HCT116 (cell line): ENCODE data around the gene PRR36. TPM values are rescaled to one million over a fixed set of nuclear protein-coding genes. Genes with fewer than 3 reads are reported as not detected.

Experiments used
- ATAC-seq: fragments of 200-7000 bp; cut with Tn5 transposase; 2 replicates; pipeline ENCODE4 v1.9.1; 2020; ENCODE audit warnings: mild to moderate bottlenecking, moderate library complexity
- BruUV-seq: library from RNA; stranded (reverse); fragments of 400-500 nt; replicated peaks from 2 replicates; lab custom pipeline; 2021; lab: Mats Ljungman, UMichigan
- CTCF ChIA-PET: fragments of 300-600 bp; sonication (Branson Sonifier 250); formaldehyde crosslinking; loops from one replicate; lab custom pipeline; 2021; ENCODE audit warnings: antibody characterized with exemption; lab: Charles Lee
- POLR2A ChIA-PET: fragments of 300-600, 350-600 bp; sonication (Branson Sonifier 250); formaldehyde crosslinking; loops from one replicate; lab custom pipeline; 2021; ENCODE audit warnings: antibody characterized with exemption; lab: Charles Lee
- RAD21 ChIA-PET, 2 experiments: fragments of 300-600 bp; sonication (Branson Sonifier 250); formaldehyde crosslinking; loops; one replicate each; lab custom pipeline; 2023; ENCODE audit warnings: low total read pairs in 2 of 2; ENCODE audit not compliant: uncharacterized antibody in 2 of 2, unreplicated experiment in 2 of 2, low non-redundant PET in 1 of 2; lab: Charles Lee
- DNase-seq: peaks from one replicate; pipeline ENCODE4 v3.0.0-alpha.2; 2010; ENCODE audit warnings: low read depth, low spot score
- H2AFZ ChIP-seq: fragments of 200-600 bp; shearing (Covaris generic), sonication (generic); 2 replicates; pipeline ENCODE4 v1.6.1; 2017; ENCODE audit warnings: low read depth, mixed run types, mixed read lengths, antibody characterized with exemption, low read length; ENCODE audit not compliant: poor library complexity, severe bottlenecking
- H3K27ac ChIP-seq: 2 replicates; pipeline ENCODE4 v1.5.1; 2012; ENCODE audit warnings: low read depth, low read length
- H3K27me3 ChIP-seq: fragments of 200-600 bp; sonication (generic); 2 replicates; pipeline ENCODE4 v1.6.1; 2016; ENCODE audit warnings: mixed run types, low read length, mixed read lengths; ENCODE audit not compliant: insufficient read depth
- H3K36me3 ChIP-seq, 2 experiments: fragments of 200-500 bp in 1 of 2; fragments of 200-600 bp in 1 of 2; sonication (Bioruptor generic) in 1 of 2; sonication (generic) in 1 of 2; 2 replicates each; pipeline versions ENCODE4 v1.5.1 to v1.6.1; 2014 to 2016; ENCODE audit warnings: low read length in 2 of 2, inconsistent platforms in 1 of 2, mixed read lengths in 1 of 2, mixed run types in 1 of 2; ENCODE audit not compliant: insufficient read depth in 2 of 2, control insufficient read depth in 1 of 2
- H3K4me1 ChIP-seq, 2 experiments: fragments of 200-600 bp in 1 of 2; sonication (generic) in 1 of 2; 2 replicates each; pipeline versions ENCODE4 v1.5.1 to v1.6.1; 2012 to 2017; ENCODE audit warnings: low read length in 2 of 2, inconsistent platforms in 1 of 2, mild to moderate bottlenecking in 1 of 2, mixed read lengths in 1 of 2, mixed run types in 1 of 2, moderate library complexity in 1 of 2; ENCODE audit not compliant: insufficient read depth in 2 of 2, control insufficient read depth in 1 of 2
- H3K4me2 ChIP-seq: fragments of 200-600 bp; sonication (generic); 2 replicates; pipeline ENCODE4 v1.6.1; 2017; ENCODE audit warnings: mixed run types, low read length, mixed read lengths
- H3K4me3 ChIP-seq, 2 experiments: fragments of 200-600 bp in 1 of 2; sonication (generic) in 1 of 2; replicated peaks in 1 of 2; 2 replicates each; pipeline ENCODE4 v1.5.1; 2011 to 2016; ENCODE audit warnings: low read length in 2 of 2, control low read depth in 1 of 2, low read depth in 1 of 2, mild to moderate bottlenecking in 1 of 2, mixed read lengths in 1 of 2, mixed run types in 1 of 2
- H3K79me2 ChIP-seq: fragments of 200-600 bp; sonication (generic); 2 replicates; pipeline ENCODE4 v1.6.1; 2017; ENCODE audit warnings: mild to moderate bottlenecking, mixed run types, low read length, moderate library complexity, mixed read lengths; ENCODE audit not compliant: insufficient read depth
- H3K9ac ChIP-seq: fragments of 200-600 bp; sonication (generic); 2 replicates; pipeline ENCODE4 v1.6.1; 2016; ENCODE audit warnings: low read length, mixed read lengths
- H3K9me2 ChIP-seq: fragments of 200-600 bp; sonication (generic), shearing (Covaris generic); 2 replicates; pipeline ENCODE4 v1.6.1; 2017; ENCODE audit warnings: mixed run types, mild to moderate bottlenecking, moderate library complexity; ENCODE audit not compliant: insufficient read depth
- H3K9me3 ChIP-seq, 2 experiments: fragments of 200-500 bp in 1 of 2; fragments of 200-600 bp in 1 of 2; sonication (Bioruptor generic) in 1 of 2; sonication (generic) in 1 of 2; 2 replicates each; pipeline ENCODE4 v1.6.1; 2014 to 2017; ENCODE audit warnings: low read length in 2 of 2, mixed read lengths in 2 of 2, inconsistent platforms in 1 of 2, low read depth in 1 of 2, mild to moderate bottlenecking in 1 of 2, mixed run types in 1 of 2, moderate library complexity in 1 of 2; ENCODE audit not compliant: control insufficient read depth in 1 of 2, insufficient read depth in 1 of 2
- H4K20me1 ChIP-seq: fragments of 200-600 bp; sonication (generic), shearing (Covaris generic); 2 replicates; pipeline ENCODE4 v1.6.1; 2017; ENCODE audit warnings: mixed run types, mild to moderate bottlenecking, moderate library complexity; ENCODE audit not compliant: insufficient read depth
- ATF3 ChIP-seq: IDR thresholded peaks from 2 replicates; pipeline ENCODE4 v1.6.1; 2012
- CEBPB ChIP-seq: IDR thresholded peaks from 2 replicates; pipeline ENCODE4 v1.6.1; 2012; ENCODE audit warnings: low read depth
- EGR1 ChIP-seq: IDR thresholded peaks from 2 replicates; pipeline ENCODE4 v1.6.1; 2012; ENCODE audit warnings: low read depth
- ELF1 ChIP-seq: IDR thresholded peaks from 2 replicates; pipeline ENCODE4 v1.6.1; 2012; ENCODE audit warnings: low read depth, borderline replicate concordance
- EZH2phosphoT487 ChIP-seq: fragments of 200-600 bp; IDR thresholded peaks from 2 replicates; pipeline ENCODE4 v1.6.1; 2018; ENCODE audit warnings: antibody characterized with exemption, borderline replicate concordance
- FOSL1 ChIP-seq: IDR thresholded peaks from 2 replicates; pipeline ENCODE4 v1.6.1; 2012; ENCODE audit warnings: low read depth
- MAX ChIP-seq: IDR thresholded peaks from 2 replicates; pipeline ENCODE4 v1.6.1; 2012
- POLR2A ChIP-seq: IDR thresholded peaks from 2 replicates; pipeline ENCODE4 v1.7.0; 2011; ENCODE audit warnings: borderline replicate concordance; ENCODE audit not compliant: insufficient read depth, insufficient read length; ENCODE audit errors: extremely low read depth
- POLR2AphosphoS5 ChIP-seq: IDR thresholded peaks from 2 replicates; pipeline ENCODE4 v1.6.1; 2011; ENCODE audit warnings: mild to moderate bottlenecking, low read depth, low read length, moderate library complexity
- RAD21 ChIP-seq: IDR thresholded peaks from 2 replicates; pipeline ENCODE4 v1.6.1; 2012; ENCODE audit warnings: low read depth, mild to moderate bottlenecking
- SIN3A ChIP-seq: IDR thresholded peaks from 2 replicates; pipeline ENCODE4 v1.6.1; 2012; ENCODE audit warnings: low read depth
- SP1 ChIP-seq: IDR thresholded peaks from 2 replicates; pipeline ENCODE4 v1.6.1; 2012; ENCODE audit warnings: low read depth
- SRF ChIP-seq: IDR thresholded peaks from 2 replicates; pipeline ENCODE4 v1.6.1; 2012; ENCODE audit warnings: low read depth
- TCF7L2 ChIP-seq: IDR thresholded peaks from 2 replicates; pipeline ENCODE4 v1.7.0; 2011; ENCODE audit warnings: borderline replicate concordance, inconsistent platforms; ENCODE audit not compliant: insufficient read depth, insufficient read length; ENCODE audit errors: extremely low read depth
- YY1 ChIP-seq: IDR thresholded peaks from 2 replicates; pipeline ENCODE4 v1.6.1; 2011; ENCODE audit warnings: low read length, low read depth, moderate library complexity, mild to moderate bottlenecking; ENCODE audit not compliant: insufficient replicate concordance; ENCODE audit errors: extremely low read depth
- ZFX ChIP-seq: fragments of 450-650 bp; IDR thresholded peaks from 2 replicates; pipeline ENCODE4 v1.6.1; 2017
- ZNF274 ChIP-seq: fragments of 200-500 bp; sonication (Bioruptor generic); IDR thresholded peaks from 2 replicates; pipeline ENCODE4 v1.6.1; 2014; ENCODE audit warnings: mild to moderate bottlenecking, low read depth, low read length, inconsistent platforms
- intact Hi-C: fragments of 100-400 bp; cut with micrococcal nuclease; formaldehyde crosslinking; loops from 2 replicates; pipeline ENCODE4 v1.10.0; 2022
- total RNA-seq: library from RNA; stranded (reverse); gene quantifications from one replicate; pipeline ENCODE4 v1.2.1, GENCODE V29; 2021; ENCODE audit not compliant: unreplicated experiment

Gene PRR36
- total RNA-seq, 1 experiment from 2014 or later, result 7.5 TPM

- TF ChIP-seq TCF7L2, result no peak
- no peak for TF ChIP-seq FOSL1
- TF ChIP-seq MAX, result no peak
- no peak for TF ChIP-seq RAD21
- TF ChIP-seq EZH2phosphoT487, result no peak
Measured at GRCh38 chr19:7914598-7915045, 40.4 kb upstream of the PRR36 start, which contains the start of gene TGFBR3L (continued).

- POLR2A ChIA-PET, result no interaction called here
Measured at GRCh38 chr19:7914099-7914498, 39.9 kb upstream of the PRR36 start.

GRCh38 chr19:7913652-7914051, 39.5 kb upstream of the PRR36 start:
- H3K4me2 ChIP-seq, result no peak overlapping the region
- TSS peak; percentile 32 for BruUV-seq
- no peaks in the 10 kb centered on the region for H3K27me3 ChIP-seq
- intact Hi-C loops, result no loop called here
- peaks cover 5 to 6% of the 10 kb centered on the region in 2 experiments; a peak in 3 of 4 replicates for H3K36me3 ChIP-seq
- no peak overlapping the region for H2AFZ ChIP-seq
- H3K79me2 ChIP-seq, result peaks cover 12% of the 10 kb centered on the region
- ATAC-seq, result no peak
- peaks cover 9 to 32% of the 10 kb centered on the region in 2 experiments; a peak in 3 of 4 replicates for H3K4me1 ChIP-seq
- H3K27ac ChIP-seq, result no peak overlapping the region
- no peak overlapping the region for H3K4me3 ChIP-seq
- RAD21 ChIA-PET, result no interaction called here
- H3K9ac ChIP-seq, result no peak overlapping the region
- no peaks in the 10 kb centered on the region for H4K20me1 ChIP-seq
- no peak for DNase-seq
- no peaks in the 10 kb centered on the region for H3K9me3 ChIP-seq
- POLR2A ChIA-PET, result no interaction called here
- CTCF ChIA-PET, result interaction anchor here (1.0 kb wide), 1 partner anchor 10 kb away, joined by 4 read pairs; the partner anchor contains the start of gene MAP2K7
- H3K9me2 ChIP-seq, result no peaks in the 10 kb centered on the region
- TF ChIP-seq POLR2AphosphoS5 (no peak), FOSL1 (no peak), SIN3A (no peak), ZNF274 (no peak), ZFX (no peak), RAD21 (no peak), EGR1 (no peak), ATF3 (no peak), CEBPB (no peak), MAX (no peak), SRF (no peak), POLR2A (no peak), SP1 (no peak), YY1 (no peak), ELF1 (no peak)

More at GRCh38 chr19:7914099-7914498, 39.9 kb upstream of the PRR36 start:
- ChIA-PET RAD21 (no interaction called here), CTCF (no interaction called here)
- Histone ChIP-seq H3K27me3 (no peaks in the 10 kb centered on the region), H3K4me3 (no peak overlapping the region), H4K20me1 (no peaks in the 10 kb centered on the region), H3K4me1 (peaks cover 13 to 37% of the 10 kb centered on the region in 2 experiments; a peak in 3 of 4 replicates), H3K4me2 (no peak overlapping the region), H3K9me3 (no peaks in the 10 kb centered on the region), H3K79me2 (peaks cover 12% of the 10 kb centered on the region; the same call in 1 of the 2 replicates), H3K36me3 (peaks cover 5 to 6% of the 10 kb centered on the region in 2 experiments; a peak in 3 of 4 replicates), H2AFZ (no peak overlapping the region), H3K27ac (no peak overlapping the region), H3K9me2 (no peaks in the 10 kb centered on the region), H3K9ac (no peak overlapping the region)
- no TSS peak for BruUV-seq
- intact Hi-C loops, result no loop called here
- ATAC-seq, result no peak
- peak; percentile 6; the same call in 1 of the 2 replicates for TF ChIP-seq POLR2AphosphoS5
- TF ChIP-seq MAX, result no peak
- DNase-seq, result no peak
